Measurements from ENCODE around the gene DENND6B. TPM values are rescaled to one million over a fixed set of nuclear protein-coding genes. Genes with fewer than 3 reads are reported as not detected.
"Not testable (repeated sequence)": the region's sequence is repeated elsewhere in the genome, so short reads cannot be mapped to it uniquely, and the experiment has no call there.

The DENND6B gene
- total and polyA plus RNA-seq, 2 experiments from 2014 or later: 0.71 to 1.3 TPM

DNA sequence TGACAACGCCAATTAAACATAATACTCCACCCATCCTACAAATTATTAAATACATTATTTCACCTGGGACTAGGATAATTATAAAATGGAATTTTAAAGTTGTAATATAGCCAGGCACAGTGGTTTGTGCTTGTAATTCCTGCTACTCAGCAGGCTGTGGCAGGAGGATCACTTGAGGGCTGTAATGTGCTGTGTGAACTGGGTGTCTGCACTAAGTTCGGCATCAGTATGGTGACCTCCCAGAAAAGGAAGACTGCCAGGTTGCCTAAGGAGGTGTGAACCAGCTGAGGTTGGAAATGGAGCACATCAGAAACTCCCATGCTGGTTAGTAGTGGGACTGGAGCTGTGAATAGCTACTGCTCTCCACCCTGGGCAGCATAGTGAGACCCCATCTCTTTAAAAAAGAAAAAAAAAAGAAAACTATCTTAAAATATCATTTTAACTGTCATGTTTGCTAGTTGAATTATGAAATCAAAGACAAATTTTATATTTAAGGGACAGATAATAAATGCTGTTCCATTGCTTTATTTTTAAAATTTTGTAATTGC is 44.4 kb upstream of the DENND6B start (continued):
- TF ChIP-seq ZNF331 (CRISPR knock-in tag; IDR thresholded peaks at IDR 0.05; ENCODE audit: low read depth) (no peak), STAT1 (IDR thresholded peaks at IDR 0.05; ENCODE audit: unreplicated experiment) (no peak), EZH2 (IDR thresholded peaks at IDR 0.05; ENCODE audit: low read depth, unreplicated experiment) (no peak), EZH2phosphoT487 (IDR thresholded peaks at IDR 0.05; ENCODE audit: unreplicated experiment) (no peak), JUNB (IDR thresholded peaks at IDR 0.05; ENCODE audit: unreplicated experiment) (no peak), ZNF114 (CRISPR knock-in tag; IDR thresholded peaks at IDR 0.05) (no peak), CREB1 (CRISPR knock-in tag; IDR thresholded peaks at IDR 0.05; ENCODE audit: low read depth) (no peak), NANOG (IDR thresholded peaks at IDR 0.05; ENCODE audit: borderline replicate concordance) (no peak)
- TF ChIP-seq, protein P1, sequence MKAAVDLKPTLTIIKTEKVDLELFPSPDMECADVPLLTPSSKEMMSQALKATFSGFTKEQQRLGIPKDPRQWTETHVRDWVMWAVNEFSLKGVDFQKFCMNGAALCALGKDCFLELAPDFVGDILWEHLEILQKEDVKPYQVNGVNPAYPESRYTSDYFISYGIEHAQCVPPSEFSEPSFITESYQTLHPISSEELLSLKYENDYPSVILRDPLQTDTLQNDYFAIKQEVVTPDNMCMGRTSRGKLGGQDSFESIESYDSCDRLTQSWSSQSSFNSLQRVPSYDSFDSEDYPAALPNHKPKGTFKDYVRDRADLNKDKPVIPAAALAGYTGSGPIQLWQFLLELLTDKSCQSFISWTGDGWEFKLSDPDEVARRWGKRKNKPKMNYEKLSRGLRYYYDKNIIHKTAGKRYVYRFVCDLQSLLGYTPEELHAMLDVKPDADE (IDR thresholded peaks at IDR 0.05): no peak

DNA sequence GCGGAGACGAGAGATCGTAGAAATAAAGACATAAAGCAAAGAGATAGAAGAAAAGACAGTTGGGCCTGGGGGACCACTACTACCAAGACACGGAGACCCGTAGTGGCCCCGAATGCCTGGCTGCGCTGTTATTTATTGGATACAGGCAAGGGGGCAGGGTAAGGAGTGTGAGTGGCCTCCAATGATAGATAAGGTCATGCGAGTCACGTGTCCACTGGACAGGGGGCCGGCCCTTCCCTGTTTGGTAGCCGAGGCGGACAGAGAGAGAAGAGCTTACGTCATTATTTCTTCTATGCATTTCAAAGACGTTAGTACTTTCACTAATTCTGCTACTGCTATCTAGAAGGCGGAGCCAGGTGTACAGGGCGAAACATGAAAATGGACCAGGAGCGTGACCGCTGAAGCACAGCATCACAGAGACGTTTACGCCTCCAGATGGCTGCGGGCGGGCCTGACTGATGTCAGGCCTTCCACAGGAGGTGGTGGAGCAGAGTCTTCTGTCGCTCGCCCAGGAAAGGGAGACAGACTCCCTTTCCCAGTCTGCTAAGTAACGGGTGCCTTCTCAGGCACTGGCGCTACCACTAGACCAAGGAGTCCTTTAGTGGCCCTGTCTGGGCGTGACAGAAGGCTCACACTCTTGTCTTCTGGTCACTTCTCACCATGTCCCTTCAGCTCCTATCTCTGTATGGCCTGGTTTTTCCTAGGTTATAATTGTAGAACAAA is 41.1 kb upstream of the DENND6B start:
- no peak overlapping the region for H3K4me2 ChIP-seq
- no peak overlapping the region for H2AFZ ChIP-seq
- peaks cover 45% of the 10 kb centered on the region for H3K79me2 ChIP-seq (replicated peaks; ENCODE audit: insufficient read depth)
- ATAC-seq: no peak; the same call in 2 of the 3 replicates
- Mint-ChIP-seq H3K4me3 (no peak overlapping the region), H3K4me1 (no peaks in the 10 kb centered on the region), H3K9me3 (no peaks in the 10 kb centered on the region), H3K27ac (no peak overlapping the region), H3K36me3 (ENCODE audit: low read depth) (peaks cover 28% of the 10 kb centered on the region), H3K27me3 (ENCODE audit: insufficient read depth, low read depth, poor library complexity) (no peaks in the 10 kb centered on the region)
- H3F3A ChIP-seq (replicated peaks; ENCODE audit: low read depth): 0 out of 2 replicates have a peak, but pooled peaks cover 2% of the 10 kb centered on the region
- no peaks in the 10 kb centered on the region; the same call in 1 of the 2 replicates for H3K36me3 ChIP-seq (ENCODE audit: insufficient read depth)
- H3K27me3 ChIP-seq (ENCODE audit: insufficient read depth): no peaks in the 10 kb centered on the region
- TF ChIP-seq NANOG (IDR thresholded peaks at IDR 0.05; ENCODE audit: borderline replicate concordance): no peak
- TF ChIP-seq, protein P2, sequence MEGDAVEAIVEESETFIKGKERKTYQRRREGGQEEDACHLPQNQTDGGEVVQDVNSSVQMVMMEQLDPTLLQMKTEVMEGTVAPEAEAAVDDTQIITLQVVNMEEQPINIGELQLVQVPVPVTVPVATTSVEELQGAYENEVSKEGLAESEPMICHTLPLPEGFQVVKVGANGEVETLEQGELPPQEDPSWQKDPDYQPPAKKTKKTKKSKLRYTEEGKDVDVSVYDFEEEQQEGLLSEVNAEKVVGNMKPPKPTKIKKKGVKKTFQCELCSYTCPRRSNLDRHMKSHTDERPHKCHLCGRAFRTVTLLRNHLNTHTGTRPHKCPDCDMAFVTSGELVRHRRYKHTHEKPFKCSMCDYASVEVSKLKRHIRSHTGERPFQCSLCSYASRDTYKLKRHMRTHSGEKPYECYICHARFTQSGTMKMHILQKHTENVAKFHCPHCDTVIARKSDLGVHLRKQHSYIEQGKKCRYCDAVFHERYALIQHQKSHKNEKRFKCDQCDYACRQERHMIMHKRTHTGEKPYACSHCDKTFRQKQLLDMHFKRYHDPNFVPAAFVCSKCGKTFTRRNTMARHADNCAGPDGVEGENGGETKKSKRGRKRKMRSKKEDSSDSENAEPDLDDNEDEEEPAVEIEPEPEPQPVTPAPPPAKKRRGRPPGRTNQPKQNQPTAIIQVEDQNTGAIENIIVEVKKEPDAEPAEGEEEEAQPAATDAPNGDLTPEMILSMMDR (conservative IDR thresholded peaks at IDR 0.05; ENCODE audit: low read depth in 2 of 2): peak in 1 of 2 experiments; percentile 18; a peak in 1 of 4 replicates
- no peak overlapping the region for H3K27ac ChIP-seq (ENCODE audit: low read depth)
- peaks cover 31% of the 10 kb centered on the region for H4K20me1 ChIP-seq (replicated peaks; ENCODE audit: insufficient read depth)
- no peaks in the 10 kb centered on the region for H3K4me1 ChIP-seq (ENCODE audit: insufficient read depth)
- H3K9me2 ChIP-seq (ENCODE audit: insufficient read depth): no peaks in the 10 kb centered on the region
- DNase-seq (ENCODE audit: low spot score): peak; percentile 21
- no peak overlapping the region for H3K4me3 ChIP-seq

DNA sequence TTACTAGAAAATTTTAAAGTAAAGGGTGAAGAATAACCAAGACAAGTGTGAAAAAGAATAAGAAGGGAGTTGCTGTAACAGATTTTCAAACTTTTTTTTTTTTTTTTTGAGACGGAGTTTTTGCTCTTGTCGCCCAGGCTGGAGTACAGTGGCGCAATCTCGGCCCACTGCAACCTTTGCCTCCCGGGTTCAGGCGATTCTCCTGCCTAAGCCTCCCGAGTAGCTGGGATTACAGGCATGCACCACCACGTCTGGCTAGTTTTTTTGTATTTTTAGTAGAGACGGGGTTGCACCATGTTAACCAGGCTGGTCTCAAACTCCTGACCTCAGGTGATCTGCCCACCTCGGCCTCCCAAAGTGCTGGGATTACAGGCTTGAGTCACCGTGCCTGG is 37.0 kb upstream of the DENND6B start:
- H3K27me3 ChIP-seq (ENCODE audit: insufficient read depth); H3K4me1 ChIP-seq (ENCODE audit: insufficient read depth); H3K27ac ChIP-seq (ENCODE audit: low read depth); H3K4me3 ChIP-seq; DNase-seq (ENCODE audit: low spot score); H3K4me1 Mint-ChIP-seq; H3K9me2 ChIP-seq (ENCODE audit: insufficient read depth); H3F3A ChIP-seq (replicated peaks; ENCODE audit: low read depth); H3K9me3 Mint-ChIP-seq; H3K36me3 ChIP-seq (ENCODE audit: insufficient read depth); ATAC-seq; H3K27me3 Mint-ChIP-seq (ENCODE audit: insufficient read depth, low read depth, poor library complexity); H3K4me3 Mint-ChIP-seq; H3K4me2 ChIP-seq; H2AFZ ChIP-seq; H3K27ac Mint-ChIP-seq: not testable (repeated sequence)
- peaks cover 16% of the 10 kb centered on the region for H3K36me3 Mint-ChIP-seq (ENCODE audit: low read depth)
- Histone ChIP-seq H4K20me1 (replicated peaks; ENCODE audit: insufficient read depth) (peaks cover 26% of the 10 kb centered on the region), H3K79me2 (replicated peaks; ENCODE audit: insufficient read depth) (peaks cover 86% of the 10 kb centered on the region)

All from GM23338 (cell line).